Hematopoietic multipotent progenitor cell treated with erythropoietin and hydrocortisone succinate and interleukin-3 and kit ligand, for 15 days (in vitro differentiated cells): Measurements from ENCODE around the gene ARAP1.

Experiments used
- DNase-seq: peaks from one replicate; pipeline ENCODE4 v3.0.0-alpha.2; 2015; ENCODE audit warnings: low spot score

ARAP1 gene

GRCh38 chr11:72635933-72636332 is 116.3 kb downstream of the ARAP1 start:
- no peak for DNase-seq

GRCh38 chr11:72635309-72635915 is 116.8 kb downstream of the ARAP1 start:
- no peak for DNase-seq
